NCI-H226 (cell line): ENCODE measurements around the gene CRBN.

ENCODE experiments used
- DNase-seq: peaks from one replicate; pipeline ENCODE4 v3.0.0-alpha.2; 2015

Gene CRBN

GRCh38 chr3:3109407-3110298 lies 69.8 kb downstream of the CRBN start:
- no peak for DNase-seq

GRCh38 chr3:3107858-3108257 lies 71.6 kb downstream of the CRBN start:
- DNase-seq: no peak

GRCh38 chr3:3107181-3107580 lies 72.3 kb downstream of the CRBN start:
- no peak for DNase-seq

GRCh38 chr3:3105815-3106214 lies 73.7 kb downstream of the CRBN start:
- no peak for DNase-seq

GRCh38 chr3:3105246-3105645 lies 74.2 kb downstream of the CRBN start:
- no peak for DNase-seq

GRCh38 chr3:3102751-3103150 lies 76.7 kb downstream of the CRBN start:
- DNase-seq: no peak

- DNase-seq: no peak
Measured at GRCh38 chr3:3101660-3102458, 77.6 kb downstream of the CRBN start.
